SU-DHL-6 (cell line): ENCODE measurements around the gene CPSF4L.

Experiments used
- CTCF ChIP-seq: fragments of 200-600 bp; sonication (generic); IDR thresholded peaks from one replicate; pipeline ENCODE4 v1.5.1; 2017; ENCODE audit warnings: antibody characterized with exemption, mild to moderate bottlenecking, low read length, moderate library complexity; ENCODE audit not compliant: insufficient read depth, poor library complexity, severe bottlenecking
- EZH2phosphoT487 ChIP-seq: fragments of 200-600 bp; sonication (generic), shearing (Covaris generic); conservative IDR thresholded peaks from 2 replicates; pipeline ENCODE4 v1.6.1; 2018; ENCODE audit warnings: mild to moderate bottlenecking, antibody characterized with exemption, low read length, moderate library complexity, mixed read lengths

GRCh38 chr17:73224237-73224636 lies 37.4 kb downstream of the CPSF4L start:
- no peak for TF ChIP-seq CTCF
- TF ChIP-seq EZH2phosphoT487, result no peak
